Adrenal gland (tissue), 12 donors: ENCODE results near the gene C15orf61. TPM values are rescaled to one million over a fixed set of nuclear protein-coding genes. Genes with fewer than 3 reads are reported as not detected.
A peak's percentile ranks its signal among the peaks of the same experiment; 100 is the strongest.

ENCODE experiments used
- DNase-seq, 7 donors: peaks; one replicate each; pipeline ENCODE4 v3.0.0-alpha.2; 2019 to 2020
- H3K27ac ChIP-seq, 5 donors: fragments of 200-600 bp; sonication (generic) in 4 of 5; 1 replicate in 3 of 5; 2 replicates in 2 of 5; pipeline versions ENCODE4 v1.5.1 to v1.8.0; 2016 to 2020; ENCODE audit warnings: mild to moderate bottlenecking in 1 of 5
- H3K27me3 ChIP-seq: fragments of 200-600 bp; 2 replicates; pipeline ENCODE4 v1.8.0; 2021
- H3K36me3 ChIP-seq, 2 donors: fragments of 200-600 bp; replicated peaks in 1 of 2; 1 replicate in 1 of 2; 2 replicates in 1 of 2; pipeline versions ENCODE4 v1.5.1 to v1.8.0; 2018 to 2022
- H3K4me1 ChIP-seq, 2 donors: fragments of 200-600 bp; replicated peaks in 1 of 2; 1 replicate in 1 of 2; 2 replicates in 1 of 2; pipeline versions ENCODE4 v1.5.1 to v1.8.0; 2018 to 2021
- H3K4me3 ChIP-seq, 4 donors: fragments of 200-600 bp; sonication (generic) in 3 of 4; one replicate each; pipeline ENCODE4 v1.5.1; 2016 to 2018
- H3K9me3 ChIP-seq, 3 donors: fragments of 200-600 bp; sonication (generic) in 1 of 3; replicated peaks in 1 of 3; 1 replicate in 2 of 3; 2 replicates in 1 of 3; pipeline versions ENCODE4 v1.5.1 to v1.8.0; 2016 to 2021
- POLR2A ChIP-seq, 2 donors: fragments of 450-650 bp; IDR thresholded peaks; one replicate each; pipeline ENCODE4 v1.6.1; 2017; ENCODE audit warnings: antibody characterized with exemption in 2 of 2, mild to moderate bottlenecking in 2 of 2, moderate library complexity in 1 of 2
- WGBS, 4 donors: extraction: QIAGEN DNeasy Blood & Tissue Kit in 2 of 4; methylation state at CpG; one replicate each; pipeline versions ENCODE4 v1.1.5 to v1.1.7; 2013 to 2017; 5-methylcytosine and 5-hydroxymethylcytosine counted together
- intact Hi-C, 2 donors: fragments of 100-400 bp; cut with DNase I; formaldehyde crosslinking; loops; one replicate each; pipeline versions ENCODE4 v1.14.1 to v1.15.0; 2022 to 2023
- polyA plus RNA-seq, 3 donors: library from polyadenylated mRNA; stranded (reverse); fragments of 200-250 nt in 2 of 3; fragments of 350-450 nt in 1 of 3; fragmentation: Illumina TruSeq in 1 of 3; extraction: RNeasy Lipid Tissue Mini Kit (QIAGEN cat#74804) in 1 of 3; gene quantifications; one replicate each; pipeline ENCODE4 v1.2.3, GENCODE V29; 2013 to 2014
- total RNA-seq, 9 donors: library from RNA; depleted of rRNA in 4 of 9; stranded (reverse); fragments of >200 nt in 4 of 9; fragments of 120-200 nt in 1 of 9; fragmentation: NEBNext Ultra II Directional in 1 of 9; extraction: Animal tissue kit (Norgen Biotek cat#: 25700) in 1 of 9; gene quantifications; one replicate each; pipeline versions ENCODE4 v1.1.0 to v1.2.4, GENCODE V29; 2013 to 2023
- TF ChIP-seq, protein P1 (sequence below), 6 experiments: fragments of 450-650 bp in 4 of 6; fragments of 200-600 bp in 2 of 6; sonication (generic) in 1 of 6; IDR thresholded peaks; 1 replicate in 5 of 6; 2 replicates in 1 of 6; pipeline versions ENCODE4 v1.5.1 to v1.8.0; 2016 to 2021; ENCODE audit warnings: antibody characterized with exemption in 6 of 6, mild to moderate bottlenecking in 2 of 6, moderate library complexity in 1 of 6
- donor health status: healthy with polysubstance abuse.
- donor health status: Bipolar disorder and iron deficiency.
- donor health status: DM: yes; HTN: yes; CAD: no.
- donor health status: DM: no; HTN: no; CAD: no.
- donor health status: DM: no; HTN: no; CAD: no.
- donor health status: DM: yes; HTN: yes; CAD: no.

C15orf61 gene
- total and polyA plus RNA-seq, 12 donors, result 1.2 to 8.3 (median 4.3) TPM

DNA sequence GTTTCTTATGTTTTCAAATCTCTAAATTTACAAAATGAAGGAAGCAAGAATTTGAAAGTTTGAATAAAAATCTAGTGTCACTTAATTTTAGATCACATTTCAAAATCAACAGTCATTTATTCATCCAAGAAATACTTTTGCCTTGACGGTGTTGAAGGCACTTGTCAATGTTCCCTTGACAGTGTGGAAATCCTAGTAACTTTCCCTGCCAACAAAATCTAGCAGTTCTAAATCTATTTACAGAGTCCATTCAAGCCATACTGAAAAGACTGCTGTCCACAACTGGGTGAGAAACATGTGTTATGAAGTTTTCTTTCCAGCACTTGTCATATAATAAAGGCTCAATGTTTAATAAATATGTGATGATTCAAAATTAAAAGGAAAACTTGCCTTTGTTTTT is 12.9 kb downstream of the C15orf61 start:
- no peak for DNase-seq
- Histone ChIP-seq H3K4me3 (no peak overlapping the region), H3K27ac (no peak overlapping the region), H3K36me3 (no peaks in the 10 kb centered on the region), H3K4me1 (no peaks in the 10 kb centered on the region), H3K27me3 (no peaks in the 10 kb centered on the region), H3K9me3 (no peaks in the 10 kb centered on the region)
- TF ChIP-seq, protein P1, sequence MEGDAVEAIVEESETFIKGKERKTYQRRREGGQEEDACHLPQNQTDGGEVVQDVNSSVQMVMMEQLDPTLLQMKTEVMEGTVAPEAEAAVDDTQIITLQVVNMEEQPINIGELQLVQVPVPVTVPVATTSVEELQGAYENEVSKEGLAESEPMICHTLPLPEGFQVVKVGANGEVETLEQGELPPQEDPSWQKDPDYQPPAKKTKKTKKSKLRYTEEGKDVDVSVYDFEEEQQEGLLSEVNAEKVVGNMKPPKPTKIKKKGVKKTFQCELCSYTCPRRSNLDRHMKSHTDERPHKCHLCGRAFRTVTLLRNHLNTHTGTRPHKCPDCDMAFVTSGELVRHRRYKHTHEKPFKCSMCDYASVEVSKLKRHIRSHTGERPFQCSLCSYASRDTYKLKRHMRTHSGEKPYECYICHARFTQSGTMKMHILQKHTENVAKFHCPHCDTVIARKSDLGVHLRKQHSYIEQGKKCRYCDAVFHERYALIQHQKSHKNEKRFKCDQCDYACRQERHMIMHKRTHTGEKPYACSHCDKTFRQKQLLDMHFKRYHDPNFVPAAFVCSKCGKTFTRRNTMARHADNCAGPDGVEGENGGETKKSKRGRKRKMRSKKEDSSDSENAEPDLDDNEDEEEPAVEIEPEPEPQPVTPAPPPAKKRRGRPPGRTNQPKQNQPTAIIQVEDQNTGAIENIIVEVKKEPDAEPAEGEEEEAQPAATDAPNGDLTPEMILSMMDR (IDR thresholded peaks at IDR 0.05), result no peak
- TF ChIP-seq POLR2A (IDR thresholded peaks at IDR 0.05), result no peak
- WGBS, 4 donors, result 85 to 86% (median 86%) methylated on average over 1 of the region's 1 CpG
- intact Hi-C loops, result no loop called here

DNA sequence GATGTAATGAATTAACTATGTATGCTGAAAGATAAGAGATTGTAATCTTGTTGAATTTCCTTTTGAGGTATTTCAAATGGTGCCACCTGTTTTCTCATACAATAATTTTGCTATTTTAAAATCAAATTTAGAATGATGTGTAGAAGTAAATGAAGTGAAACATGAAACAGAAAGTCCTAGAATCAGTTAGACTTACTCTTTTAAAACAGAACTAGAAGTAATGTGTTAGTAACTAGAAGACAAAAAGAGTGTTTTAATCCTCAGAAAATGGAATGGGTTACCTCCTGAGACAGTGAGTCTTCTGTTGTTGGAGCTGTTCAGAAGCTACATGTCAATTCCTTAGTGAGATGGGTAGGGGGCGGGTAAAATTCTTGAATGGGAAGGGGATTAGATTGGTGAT is 13.4 kb downstream of the C15orf61 start:
- H3K27me3 ChIP-seq, result no peaks in the 10 kb centered on the region
- H3K36me3 ChIP-seq, result no peaks in the 10 kb centered on the region
- no peaks in the 10 kb centered on the region for H3K9me3 ChIP-seq
- 92 to 100% (median 94%) methylated on average over 1 of the region's 1 CpG for WGBS, 4 donors
- no peak for DNase-seq
- no peak for TF ChIP-seq POLR2A (IDR thresholded peaks at IDR 0.05)
- TF ChIP-seq, protein P1 (IDR thresholded peaks at IDR 0.05), result no peak
- no peaks in the 10 kb centered on the region for H3K4me1 ChIP-seq
- no peak overlapping the region for H3K4me3 ChIP-seq
- intact Hi-C loops, result no loop called here
- no peak overlapping the region for H3K27ac ChIP-seq

DNA sequence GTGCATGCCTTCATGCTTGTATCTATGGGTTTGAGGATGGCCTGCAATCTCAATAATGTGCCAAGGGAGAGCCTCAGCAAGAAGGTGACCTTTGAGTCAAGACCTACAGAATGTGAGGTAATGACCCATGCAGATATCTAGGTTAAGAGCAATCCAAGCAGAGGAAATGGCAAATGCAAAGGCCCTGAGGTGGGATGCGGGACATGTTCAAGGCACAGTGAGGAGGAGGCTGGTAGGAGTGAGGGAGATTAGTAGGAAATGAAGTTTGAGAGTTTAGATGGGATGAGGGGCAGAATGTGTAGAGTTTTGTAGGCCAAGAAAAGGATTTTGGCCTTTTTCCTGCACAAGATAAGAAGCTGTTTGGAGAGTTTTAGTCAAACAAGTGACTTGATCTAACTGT is 16.8 kb downstream of the C15orf61 start:
- TF ChIP-seq, protein P1 (IDR thresholded peaks at IDR 0.05), result no peak
- TF ChIP-seq POLR2A (IDR thresholded peaks at IDR 0.05), result no peak

DNA sequence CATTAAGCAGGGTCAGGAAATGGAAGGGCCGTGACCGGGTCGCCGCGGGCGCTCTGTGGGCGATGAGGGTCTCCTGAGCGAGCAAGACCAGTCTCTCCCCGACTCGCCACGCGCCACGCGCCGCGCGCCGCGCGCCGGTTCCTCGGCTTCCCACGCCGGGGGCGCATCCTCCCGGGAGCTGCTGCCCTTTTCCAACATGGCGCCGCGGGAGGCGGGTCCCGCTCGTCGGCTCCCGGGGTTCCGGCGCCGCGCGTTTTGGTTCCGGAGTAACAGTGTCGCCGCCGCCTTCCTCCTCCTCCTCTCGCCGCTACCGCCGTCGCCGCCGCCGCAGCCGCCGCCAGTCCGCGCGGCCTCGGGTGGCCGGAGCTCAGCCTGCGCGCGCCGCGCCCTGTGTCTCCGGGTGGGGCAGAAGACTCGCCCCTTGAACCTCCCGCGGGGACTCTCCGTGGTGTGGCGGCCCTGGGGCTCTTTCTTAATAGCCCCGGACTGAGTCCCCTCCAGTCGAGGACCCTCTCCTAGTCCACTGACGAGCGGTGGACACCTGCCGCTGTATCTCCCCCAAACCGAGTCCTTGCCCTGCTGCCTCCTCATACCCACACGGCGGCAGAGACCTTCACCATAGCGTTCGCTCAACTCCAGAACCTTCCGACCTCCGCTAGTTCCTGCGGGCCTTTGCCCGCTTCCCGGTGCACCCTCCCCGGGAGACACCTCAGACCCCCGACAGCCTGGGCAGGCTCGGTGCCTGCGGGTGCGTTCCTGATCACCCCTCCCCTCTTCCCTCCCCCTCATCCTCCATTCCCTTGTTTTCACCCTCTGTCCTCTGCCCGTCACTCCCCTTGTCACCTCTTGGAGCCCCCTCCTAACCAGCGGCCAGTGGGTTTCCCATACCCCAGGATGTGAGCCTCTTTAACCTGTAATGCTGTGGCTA is 21.8 kb downstream of the C15orf61 start, which contains the start of gene MAP2K5:
Gene MAP2K5, plus strand, starts transcription at position 284 of the 928 bp plus-strand sequence. Its CDS starts 633 bp downstream, at position 917.
- Histone ChIP-seq H3K27me3 (no peaks in the 10 kb centered on the region), H3K9me3 (no peaks in the 10 kb centered on the region), H3K4me3 (peak within 1 kb of the TSS; percentile 18 to 84 (median 50)), H3K4me1 (peaks cover 12 to 21% of the 10 kb centered on the region in 2 donors), H3K36me3 (no peaks in the 10 kb centered on the region), H3K27ac (peak within 1 kb of the TSS; percentile 61 to 89 (median 85))
- 0 to 1% (median 1%) methylated on average over 18 to 91 of the region's 91 CpGs for WGBS, 4 donors
- intact Hi-C loops, result no loop called here
- peak; percentile 83 to 91 (median 88) for DNase-seq
- TF ChIP-seq POLR2A (IDR thresholded peaks at IDR 0.05), result peak; percentile 63 to 79
- TF ChIP-seq, protein P1 (IDR thresholded peaks at IDR 0.05), result no peak

More for the DNA sequence above, 16.8 kb downstream of the C15orf61 start:
- no peak for DNase-seq
- Histone ChIP-seq H3K36me3 (no peaks in the 10 kb centered on the region), H3K9me3 (no peaks in the 10 kb centered on the region), H3K4me3 (no peak overlapping the region), H3K27ac (no peak overlapping the region), H3K4me1 (peaks cover 0 to 5% of the 10 kb centered on the region in 2 donors), H3K27me3 (no peaks in the 10 kb centered on the region)
- intact Hi-C loops, result no loop called here
- 92 to 100% (median 95%) methylated on average over 1 of the region's 1 CpG for WGBS, 4 donors
